Lower leg skin (tissue), 3 donors: ENCODE measurements around the gene PRDM2.

Experiments used
- POLR2A ChIP-seq, 2 donors: fragments of 450-650 bp; IDR thresholded peaks; one replicate each; pipeline ENCODE4 v1.6.1; 2016 to 2017; ENCODE audit warnings: antibody characterized with exemption in 2 of 2, mild to moderate bottlenecking in 1 of 2, moderate library complexity in 1 of 2
- TF ChIP-seq, protein P1 (sequence below), 3 donors: fragments of 450-650 bp; IDR thresholded peaks; one replicate each; pipeline ENCODE4 v1.5.1; 2016; ENCODE audit warnings: antibody characterized with exemption in 3 of 3, mild to moderate bottlenecking in 3 of 3, moderate library complexity in 2 of 3

DNA sequence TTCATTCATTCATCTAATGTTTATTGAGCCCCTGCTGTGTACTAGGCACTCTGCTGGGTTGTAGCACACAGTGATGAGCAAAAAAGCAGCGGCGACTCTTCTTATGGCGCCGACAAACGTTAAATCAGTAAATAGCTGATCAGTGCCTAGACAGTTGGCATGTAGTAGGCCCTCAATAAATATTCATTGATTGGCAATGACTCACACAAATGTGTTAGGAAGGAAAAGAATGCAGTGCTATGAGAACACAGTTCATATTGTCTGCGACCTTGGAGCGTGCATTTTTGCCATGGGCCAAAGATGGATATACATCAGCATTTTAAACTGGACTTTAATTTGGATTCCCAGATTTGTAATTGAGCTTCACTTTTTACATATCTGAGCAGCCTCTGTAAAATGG lies 52.0 kb downstream of the PRDM2 start:
- TF ChIP-seq POLR2A (IDR thresholded peaks at IDR 0.05): no peak
- TF ChIP-seq, protein P1, sequence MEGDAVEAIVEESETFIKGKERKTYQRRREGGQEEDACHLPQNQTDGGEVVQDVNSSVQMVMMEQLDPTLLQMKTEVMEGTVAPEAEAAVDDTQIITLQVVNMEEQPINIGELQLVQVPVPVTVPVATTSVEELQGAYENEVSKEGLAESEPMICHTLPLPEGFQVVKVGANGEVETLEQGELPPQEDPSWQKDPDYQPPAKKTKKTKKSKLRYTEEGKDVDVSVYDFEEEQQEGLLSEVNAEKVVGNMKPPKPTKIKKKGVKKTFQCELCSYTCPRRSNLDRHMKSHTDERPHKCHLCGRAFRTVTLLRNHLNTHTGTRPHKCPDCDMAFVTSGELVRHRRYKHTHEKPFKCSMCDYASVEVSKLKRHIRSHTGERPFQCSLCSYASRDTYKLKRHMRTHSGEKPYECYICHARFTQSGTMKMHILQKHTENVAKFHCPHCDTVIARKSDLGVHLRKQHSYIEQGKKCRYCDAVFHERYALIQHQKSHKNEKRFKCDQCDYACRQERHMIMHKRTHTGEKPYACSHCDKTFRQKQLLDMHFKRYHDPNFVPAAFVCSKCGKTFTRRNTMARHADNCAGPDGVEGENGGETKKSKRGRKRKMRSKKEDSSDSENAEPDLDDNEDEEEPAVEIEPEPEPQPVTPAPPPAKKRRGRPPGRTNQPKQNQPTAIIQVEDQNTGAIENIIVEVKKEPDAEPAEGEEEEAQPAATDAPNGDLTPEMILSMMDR (IDR thresholded peaks at IDR 0.05): no peak
